A673 (cell line): ENCODE data around the gene DDX41. TPM values are rescaled to one million over a fixed set of nuclear protein-coding genes. Genes with fewer than 3 reads are reported as not detected.

Source experiments
- BruUV-seq: library from RNA; stranded (reverse); fragments of 400-500 nt; replicated peaks from 2 replicates; lab custom pipeline; 2021; lab: Mats Ljungman, UMichigan
- CTCF ChIA-PET: fragments of 300-600 bp; sonication (Branson Sonifier 250); formaldehyde crosslinking; loops from one replicate; lab custom pipeline; 2022; ENCODE audit warnings: antibody characterized with exemption; lab: Charles Lee
- POLR2A ChIA-PET: fragments of 300-600 bp; sonication (Branson Sonifier 250); formaldehyde crosslinking; loops from one replicate; lab custom pipeline; 2022; ENCODE audit warnings: antibody characterized with exemption; ENCODE audit not compliant: low non-redundant PET; lab: Charles Lee
- DNase-seq: peaks from one replicate; pipeline ENCODE4 v3.0.0-alpha.2; 2015; ENCODE audit warnings: low spot score
- H3K27ac ChIP-seq: fragments of 200-600 bp; sonication (generic); 2 replicates; pipeline ENCODE4 v1.5.1; 2016; ENCODE audit warnings: mixed run types, low read depth, mild to moderate bottlenecking, mixed read lengths, antibody characterized with exemption, low read length; ENCODE audit not compliant: poor library complexity, severe bottlenecking
- H3K27me3 ChIP-seq: fragments of 200-600 bp; sonication (generic); replicated peaks from 2 replicates; pipeline ENCODE4 v1.6.1; 2017; ENCODE audit warnings: mixed run types, low read depth, mild to moderate bottlenecking, mixed read lengths, antibody characterized with exemption, low read length; ENCODE audit not compliant: insufficient read depth, poor library complexity
- H3K36me3 ChIP-seq: fragments of 200-600 bp; sonication (generic); 2 replicates; pipeline ENCODE4 v1.6.1; 2016; ENCODE audit warnings: mixed run types, mild to moderate bottlenecking, mixed read lengths, antibody characterized with exemption, low read length; ENCODE audit not compliant: insufficient read depth, poor library complexity, severe bottlenecking
- H3K4me1 ChIP-seq: fragments of 200-600 bp; sonication (generic); 2 replicates; pipeline ENCODE4 v1.6.1; 2017; ENCODE audit warnings: mixed run types, mild to moderate bottlenecking, mixed read lengths, antibody characterized with exemption, low read length; ENCODE audit not compliant: insufficient read depth, poor library complexity, severe bottlenecking
- H3K4me3 ChIP-seq: fragments of 200-600 bp; sonication (generic); 2 replicates; pipeline ENCODE4 v1.5.1; 2016; ENCODE audit warnings: low read depth, mixed run types, mild to moderate bottlenecking, mixed read lengths, low read length; ENCODE audit not compliant: poor library complexity, severe bottlenecking
- H3K9me3 ChIP-seq: fragments of 200-600 bp; sonication (generic); 2 replicates; pipeline ENCODE4 v1.6.1; 2016; ENCODE audit warnings: mixed run types, low read depth, mild to moderate bottlenecking, mixed read lengths, antibody characterized with exemption, low read length; ENCODE audit not compliant: poor library complexity, severe bottlenecking
- EZH2 ChIP-seq: fragments of 200-600 bp; sonication (generic); IDR thresholded peaks from 2 replicates; pipeline ENCODE4 v1.6.1; 2017; ENCODE audit warnings: borderline replicate concordance, low read depth, mild to moderate bottlenecking, mixed read lengths, antibody characterized with exemption, low read length; ENCODE audit not compliant: poor library complexity, severe bottlenecking
- intact Hi-C: fragments of 100-400 bp; cut with micrococcal nuclease; formaldehyde crosslinking; loops from one replicate; pipeline ENCODE4 v1.10.0; 2022; ENCODE audit not compliant: unreplicated experiment
- total RNA-seq: library from RNA; stranded (reverse); gene quantifications from 2 replicates; pipeline ENCODE4 v1.2.3, GENCODE V29; 2021
- TF ChIP-seq, protein P1 (sequence below): fragments of 300-800, 200-600 bp; sonication (generic); conservative IDR thresholded peaks from 2 replicates; pipeline ENCODE4 v1.5.1; 2017; ENCODE audit warnings: low read depth, mild to moderate bottlenecking, antibody characterized with exemption, low read length, moderate library complexity, mixed read lengths

The DDX41 gene
- total RNA-seq, 1 experiment from 2014 or later = 82.3 TPM

DNA sequence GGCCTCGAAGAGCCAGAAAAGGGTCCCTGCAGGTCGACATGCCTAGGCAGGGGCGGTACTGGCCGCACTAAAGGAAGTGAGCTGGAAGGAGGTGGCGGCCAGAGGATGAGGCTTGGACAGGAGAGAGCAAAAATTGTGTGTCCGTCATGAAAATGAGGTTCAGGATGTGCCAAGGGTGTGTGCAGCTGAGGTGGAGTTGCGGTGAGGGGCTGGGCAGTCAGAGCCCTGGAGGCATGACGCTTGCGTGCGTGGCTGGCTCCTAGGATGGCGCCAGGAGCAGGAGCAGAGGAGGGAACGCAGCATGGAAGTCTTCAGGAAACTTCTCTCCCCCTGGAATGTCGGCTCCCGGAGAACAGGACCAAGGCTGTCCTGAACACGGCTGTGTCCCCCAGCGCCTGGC lies 13.9 kb downstream of the DDX41 start:
- ChIA-PET POLR2A (no interaction called here), CTCF (no interaction called here)
- Histone ChIP-seq H3K36me3 (no peaks in the 10 kb centered on the region), H3K4me1 (peaks cover 6% of the 10 kb centered on the region), H3K27ac (no peak overlapping the region), H3K4me3 (no peak overlapping the region), H3K9me3 (no peaks in the 10 kb centered on the region), H3K27me3 (no peaks in the 10 kb centered on the region)
- BruUV-seq = no TSS peak
- intact Hi-C loops = no loop called here
- TF ChIP-seq EZH2 = no peak
- TF ChIP-seq, protein P1, sequence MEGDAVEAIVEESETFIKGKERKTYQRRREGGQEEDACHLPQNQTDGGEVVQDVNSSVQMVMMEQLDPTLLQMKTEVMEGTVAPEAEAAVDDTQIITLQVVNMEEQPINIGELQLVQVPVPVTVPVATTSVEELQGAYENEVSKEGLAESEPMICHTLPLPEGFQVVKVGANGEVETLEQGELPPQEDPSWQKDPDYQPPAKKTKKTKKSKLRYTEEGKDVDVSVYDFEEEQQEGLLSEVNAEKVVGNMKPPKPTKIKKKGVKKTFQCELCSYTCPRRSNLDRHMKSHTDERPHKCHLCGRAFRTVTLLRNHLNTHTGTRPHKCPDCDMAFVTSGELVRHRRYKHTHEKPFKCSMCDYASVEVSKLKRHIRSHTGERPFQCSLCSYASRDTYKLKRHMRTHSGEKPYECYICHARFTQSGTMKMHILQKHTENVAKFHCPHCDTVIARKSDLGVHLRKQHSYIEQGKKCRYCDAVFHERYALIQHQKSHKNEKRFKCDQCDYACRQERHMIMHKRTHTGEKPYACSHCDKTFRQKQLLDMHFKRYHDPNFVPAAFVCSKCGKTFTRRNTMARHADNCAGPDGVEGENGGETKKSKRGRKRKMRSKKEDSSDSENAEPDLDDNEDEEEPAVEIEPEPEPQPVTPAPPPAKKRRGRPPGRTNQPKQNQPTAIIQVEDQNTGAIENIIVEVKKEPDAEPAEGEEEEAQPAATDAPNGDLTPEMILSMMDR = no peak
- DNase-seq = no peak

- CTCF ChIA-PET = interaction anchor here (0.7 to 1.5 kb wide), 5 partner anchors 14 to 388 kb away, joined by 3 to 6 read pairs (median 4); no protein-coding TSS in a partner anchor
- POLR2A ChIA-PET = no interaction called here
- Histone ChIP-seq H3K9me3 (no peaks in the 10 kb centered on the region), H3K27ac (no peak overlapping the region), H3K36me3 (no peaks in the 10 kb centered on the region), H3K27me3 (no peaks in the 10 kb centered on the region), H3K4me3 (no peak overlapping the region), H3K4me1 (peaks cover 6% of the 10 kb centered on the region)
- BruUV-seq = no TSS peak
- no peak for DNase-seq
- intact Hi-C loops = loop anchor here (1.0 kb wide), 2 partner anchors 112 to 388 kb away; no protein-coding TSS in a partner anchor
- no peak for TF ChIP-seq EZH2
- TF ChIP-seq, protein P1 = no peak
Measured at GRCh38 chr5:177501874-177502678, 14.7 kb downstream of the DDX41 start.

DNA sequence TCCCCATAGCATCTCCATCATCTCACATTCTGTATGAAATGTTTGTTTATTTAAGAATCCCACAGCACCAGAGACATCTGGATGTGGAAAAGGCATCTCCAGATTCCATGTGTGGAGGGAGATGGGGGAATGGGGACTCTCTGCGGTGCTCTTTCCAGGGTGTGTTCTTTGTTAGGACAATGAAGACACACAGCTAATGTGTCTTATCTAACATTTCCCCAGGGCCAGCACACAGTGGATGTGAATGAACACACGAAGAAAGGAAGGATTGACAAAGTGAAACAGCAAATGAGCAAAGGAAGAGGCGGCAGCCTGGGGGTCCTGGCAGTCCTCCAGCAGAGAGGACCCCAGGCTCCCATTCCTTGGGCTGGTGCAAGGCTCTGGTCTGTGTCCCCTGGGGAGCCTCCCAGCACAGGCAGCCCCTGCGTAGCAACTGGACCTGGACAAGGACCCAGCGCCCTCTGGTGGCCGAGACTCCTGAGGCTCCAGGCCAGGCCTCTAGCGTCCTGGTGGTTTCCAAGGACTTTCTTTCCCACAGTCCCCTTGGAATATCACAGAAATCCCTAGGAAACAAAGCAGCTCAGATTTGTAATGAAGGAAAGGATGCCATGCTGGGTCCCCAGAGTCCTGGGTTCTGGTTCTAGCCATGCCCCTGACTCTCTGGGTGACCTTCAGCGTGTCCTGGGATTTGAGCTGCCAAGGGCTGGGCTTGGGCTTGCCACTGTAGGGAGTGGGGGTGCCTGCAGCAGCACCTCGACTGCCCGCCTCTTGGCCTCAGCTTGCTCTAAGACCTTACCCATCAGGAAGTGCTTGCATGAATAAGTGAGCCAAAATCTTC lies 15.9 kb downstream of the DDX41 start:
- POLR2A ChIA-PET = no interaction called here
- H3K27ac ChIP-seq = no peak overlapping the region
- DNase-seq = peak; percentile 83

More for the DNA sequence above, 15.9 kb downstream of the DDX41 start:
- intact Hi-C loops = loop anchor here (1.0 kb wide), 2 partner anchors 111 to 387 kb away; no protein-coding TSS in a partner anchor
- CTCF ChIA-PET = interaction anchor here (0.6 to 1.5 kb wide), 6 partner anchors 13 to 387 kb away, joined by 3 to 6 read pairs (median 4); no protein-coding TSS in a partner anchor
- no peaks in the 10 kb centered on the region for H3K27me3 ChIP-seq
- TF ChIP-seq, protein P1 = peak; percentile 90
- no peak for TF ChIP-seq EZH2
- no peak overlapping the region for H3K4me3 ChIP-seq
- peaks cover 14% of the 10 kb centered on the region for H3K4me1 ChIP-seq
- no TSS peak for BruUV-seq
- no peaks in the 10 kb centered on the region for H3K36me3 ChIP-seq
- H3K9me3 ChIP-seq = no peaks in the 10 kb centered on the region
